ENCODE data around the gene TMEM45B.

TMEM45B gene
- long read RNA-seq = 0 reads

- Histone ChIP-seq H3K27me3 (ENCODE audit: insufficient read depth, poor library complexity, severe bottlenecking) (peaks cover 14% of the 10 kb centered on the region), H3K4me3 (replicated peaks; ENCODE audit: insufficient read depth, low read length) (peak within 1 kb of the TSS; percentile 11; the same call in 1 of the 2 replicates), H3K27ac (replicated peaks) (no peak within 1 kb of the TSS)
- no peak for TF ChIP-seq GABPA (IDR thresholded peaks at IDR 0.05; ENCODE audit: low read depth)
- no peak for TF ChIP-seq SPI1 (IDR thresholded peaks at IDR 0.05; ENCODE audit: borderline replicate concordance, low read depth)
- TF ChIP-seq POLR2AphosphoS5 (IDR thresholded peaks at IDR 0.05; ENCODE audit: low read depth) = no peak
- TF ChIP-seq REST (IDR thresholded peaks at IDR 0.05; ENCODE audit: insufficient replicate concordance, low read depth) = no peak
- no peak for TF ChIP-seq CTCF (IDR thresholded peaks at IDR 0.05; ENCODE audit: insufficient read depth, low read length)
- DNase-seq (ENCODE audit: low read depth in 1 of 2, low spot score in 1 of 2) = no peak
Measured at GRCh38 chr11:129815596-129816461, at the start of gene TMEM45B. Gene TMEM45B (plus strand): TSS chr11:129815848. CDS start chr11:129852483, 36,635 bp downstream.

GRCh38 chr11:129766898-129767604 lies 48.6 kb upstream of the TMEM45B start:
- Histone ChIP-seq H3K27me3 (ENCODE audit: insufficient read depth, poor library complexity, severe bottlenecking) (no peaks in the 10 kb centered on the region), H3K4me3 (replicated peaks; ENCODE audit: insufficient read depth, low read length) (no peak overlapping the region), H3K27ac (replicated peaks) (no peak overlapping the region)
- TF ChIP-seq SPI1 (IDR thresholded peaks at IDR 0.05; ENCODE audit: borderline replicate concordance, low read depth) (peak; percentile 57; the same call in 1 of the 2 replicates), GABPA (IDR thresholded peaks at IDR 0.05; ENCODE audit: low read depth) (no peak), CTCF (IDR thresholded peaks at IDR 0.05; ENCODE audit: insufficient read depth, low read length) (peak; percentile 37), POLR2AphosphoS5 (IDR thresholded peaks at IDR 0.05; ENCODE audit: low read depth) (no peak)
- peak; percentile 26 to 40 for DNase-seq (ENCODE audit: low read depth in 1 of 2, low spot score in 1 of 2)

- Histone ChIP-seq H3K4me3 (replicated peaks; ENCODE audit: insufficient read depth, low read length) (no peak overlapping the region), H3K27ac (replicated peaks) (no peak overlapping the region), H3K27me3 (ENCODE audit: insufficient read depth, poor library complexity, severe bottlenecking) (no peaks in the 10 kb centered on the region)
- no peak for TF ChIP-seq CTCF (IDR thresholded peaks at IDR 0.05; ENCODE audit: insufficient read depth, low read length)
- no peak for TF ChIP-seq GABPA (IDR thresholded peaks at IDR 0.05; ENCODE audit: low read depth)
- TF ChIP-seq POLR2AphosphoS5 (IDR thresholded peaks at IDR 0.05; ENCODE audit: low read depth) = no peak
- TF ChIP-seq REST (IDR thresholded peaks at IDR 0.05; ENCODE audit: insufficient replicate concordance, low read depth) = no peak
- no peak for TF ChIP-seq SPI1 (IDR thresholded peaks at IDR 0.05; ENCODE audit: borderline replicate concordance, low read depth)
- DNase-seq (ENCODE audit: low read depth in 1 of 2, low spot score in 1 of 2) = no peak
Measured at GRCh38 chr11:129767827-129768226, 47.8 kb upstream of the TMEM45B start.

Data from HL-60 (cell line).